Measurements from ENCODE around the gene RPL6. TPM values are rescaled to one million over a fixed set of nuclear protein-coding genes. Genes with fewer than 3 reads are reported as not detected.
A peak's percentile ranks its signal among the peaks of the same experiment; 100 is the strongest.

RPL6 gene
- total and polyA plus RNA-seq, 9 of the 15 experiments (the other 6 are each of a cell fraction or from before 2014, with no cell fraction given) = 1,519 to 3,103 (median 2,396) TPM

DNA sequence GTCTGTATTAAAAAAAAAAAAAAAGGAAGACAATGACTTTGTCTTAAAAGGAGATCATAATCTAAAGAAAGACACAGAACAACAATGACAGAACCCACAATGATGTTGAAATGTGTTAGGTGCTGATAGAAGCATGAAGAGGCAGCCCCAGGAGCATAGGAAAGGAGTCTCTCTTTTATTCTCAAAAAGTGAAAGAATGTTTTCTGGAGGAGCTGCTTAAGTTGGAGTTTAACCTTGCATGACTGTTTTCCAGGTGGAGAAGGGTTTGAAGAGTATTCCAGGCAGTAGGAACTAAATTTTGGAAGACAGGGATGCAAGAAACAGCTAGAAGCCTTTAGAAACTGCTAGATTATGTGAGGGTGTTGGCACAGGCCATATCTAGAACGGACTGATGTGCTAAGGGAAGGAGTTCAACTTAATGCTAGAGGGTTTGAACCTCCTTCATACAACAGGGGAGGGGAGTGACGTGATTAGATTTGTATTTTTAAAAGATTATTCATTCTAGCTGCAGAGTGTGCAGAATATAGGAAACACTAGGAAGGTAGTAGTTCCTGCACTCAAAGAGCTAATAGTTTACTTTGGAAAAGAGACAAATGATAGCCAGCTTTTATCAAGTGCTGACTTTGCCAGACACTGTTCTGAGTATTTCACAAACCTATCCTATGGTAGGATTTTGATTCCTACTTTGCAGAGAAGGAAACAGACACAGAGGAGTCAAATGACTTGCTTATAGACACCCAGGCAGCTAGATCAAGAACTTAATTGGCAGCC lies 4.6 kb upstream of the RPL6 start (continued):
- TF ChIP-seq, protein P1, sequence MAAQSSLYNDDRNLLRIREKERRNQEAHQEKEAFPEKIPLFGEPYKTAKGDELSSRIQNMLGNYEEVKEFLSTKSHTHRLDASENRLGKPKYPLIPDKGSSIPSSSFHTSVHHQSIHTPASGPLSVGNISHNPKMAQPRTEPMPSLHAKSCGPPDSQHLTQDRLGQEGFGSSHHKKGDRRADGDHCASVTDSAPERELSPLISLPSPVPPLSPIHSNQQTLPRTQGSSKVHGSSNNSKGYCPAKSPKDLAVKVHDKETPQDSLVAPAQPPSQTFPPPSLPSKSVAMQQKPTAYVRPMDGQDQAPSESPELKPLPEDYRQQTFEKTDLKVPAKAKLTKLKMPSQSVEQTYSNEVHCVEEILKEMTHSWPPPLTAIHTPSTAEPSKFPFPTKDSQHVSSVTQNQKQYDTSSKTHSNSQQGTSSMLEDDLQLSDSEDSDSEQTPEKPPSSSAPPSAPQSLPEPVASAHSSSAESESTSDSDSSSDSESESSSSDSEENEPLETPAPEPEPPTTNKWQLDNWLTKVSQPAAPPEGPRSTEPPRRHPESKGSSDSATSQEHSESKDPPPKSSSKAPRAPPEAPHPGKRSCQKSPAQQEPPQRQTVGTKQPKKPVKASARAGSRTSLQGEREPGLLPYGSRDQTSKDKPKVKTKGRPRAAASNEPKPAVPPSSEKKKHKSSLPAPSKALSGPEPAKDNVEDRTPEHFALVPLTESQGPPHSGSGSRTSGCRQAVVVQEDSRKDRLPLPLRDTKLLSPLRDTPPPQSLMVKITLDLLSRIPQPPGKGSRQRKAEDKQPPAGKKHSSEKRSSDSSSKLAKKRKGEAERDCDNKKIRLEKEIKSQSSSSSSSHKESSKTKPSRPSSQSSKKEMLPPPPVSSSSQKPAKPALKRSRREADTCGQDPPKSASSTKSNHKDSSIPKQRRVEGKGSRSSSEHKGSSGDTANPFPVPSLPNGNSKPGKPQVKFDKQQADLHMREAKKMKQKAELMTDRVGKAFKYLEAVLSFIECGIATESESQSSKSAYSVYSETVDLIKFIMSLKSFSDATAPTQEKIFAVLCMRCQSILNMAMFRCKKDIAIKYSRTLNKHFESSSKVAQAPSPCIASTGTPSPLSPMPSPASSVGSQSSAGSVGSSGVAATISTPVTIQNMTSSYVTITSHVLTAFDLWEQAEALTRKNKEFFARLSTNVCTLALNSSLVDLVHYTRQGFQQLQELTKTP (IDR thresholded peaks at IDR 0.05; ENCODE audit: low read depth in 1 of 2, partially characterized antibody in 2 of 2) = peak in 1 of 2 experiments; percentile 16
- TF ChIP-seq TEAD1 (CRISPR knock-in tag; IDR thresholded peaks at IDR 0.05) = no peak

DNA sequence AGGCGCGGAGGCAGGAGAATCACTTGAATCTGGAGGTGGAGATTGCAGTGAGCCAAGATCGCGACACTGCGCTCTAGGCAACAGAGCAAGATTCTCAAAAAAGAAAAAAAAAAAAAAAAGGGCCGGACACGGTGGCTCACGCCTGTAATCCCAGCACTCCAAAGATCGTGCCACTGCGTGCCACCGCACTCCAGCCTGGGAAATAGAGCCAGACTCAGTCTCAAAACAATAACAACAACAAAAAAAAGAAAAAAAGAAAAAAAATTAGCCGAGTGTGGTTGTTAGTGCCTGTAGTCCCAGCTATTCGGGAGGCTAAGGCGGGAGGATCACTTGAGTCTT lies 470 bp upstream of the RPL6 start:
- no peak for DNase-seq (ENCODE audit: extremely low read depth in 1 of 4, low spot score in 3 of 4)
- BruUV-seq (replicated peaks) = no TSS peak
- CTCF ChIA-PET (ENCODE audit: low intra/inter-chr PET ratio) = no interaction called here

More for the DNA sequence above, 470 bp upstream of the RPL6 start:
- FAIRE-seq (no peak), ATAC-seq (no peak)
- Histone ChIP-seq H4K20me1 (replicated peaks; ENCODE audit: control insufficient read depth, insufficient read depth, low read length) (peaks cover 24% of the 10 kb centered on the region), H3K27me3 (ENCODE audit: control insufficient read depth in 2 of 2, insufficient read depth in 2 of 2, low read length in 2 of 2) (no peaks in the 10 kb centered on the region), H3K4me1 (replicated peaks in 1 of 2; ENCODE audit: control insufficient read depth in 2 of 2, insufficient read depth in 2 of 2, low read length in 2 of 2) (peaks cover 12 to 21% of the 10 kb centered on the region in 2 experiments; a peak in 4 of 5 replicates), H3K4me3 (peak overlapping the region; percentile 90), H3K27ac (ENCODE audit: extremely low read depth, low read depth, low read length) (peak overlapping the region; percentile 96; the same call in 1 of the 3 replicates), H2AFZ (ENCODE audit: low read depth, low read length) (peak overlapping the region; percentile 86), H3K4me2 (ENCODE audit: insufficient read depth, low read length) (no peak overlapping the region), H3K9me3 (replicated peaks; ENCODE audit: control insufficient read depth, insufficient read depth, low read depth, low read length) (no peaks in the 10 kb centered on the region), H3K9ac (ENCODE audit: insufficient read depth in 1 of 2, low read depth in 2 of 2, low read length in 2 of 2) (0 out of 4 replicates have a peak overlapping the region, but pooled peaks of 1 of the 2 experiments have one; percentile 21), H3K36me3 (ENCODE audit: control insufficient read depth, insufficient read depth, low read length) (peaks cover 38% of the 10 kb centered on the region), H3K79me2 (ENCODE audit: control insufficient read depth, insufficient read depth, low read length) (peaks cover 36% of the 10 kb centered on the region), H3K9me1 (ENCODE audit: control insufficient read depth, insufficient read depth, low read length) (no peaks in the 10 kb centered on the region)
- in situ Hi-C loops (cut with MboI) (no loop called here), intact Hi-C loops (cut with micrococcal nuclease) (loop anchor here (2.0 to 10.0 kb wide), 2 partner anchors 397 to 565 kb away; partner anchors contain the start of genes ERP29, MAPKAPK5 and TMEM116)
- WGBS (ENCODE audit: insufficient coverage, low coverage, missing lambda C conversion rate) = 85% methylated on average over 9 of the region's 14 CpGs
- peak; percentile 81 for TF ChIP-seq ADNP (tag; IDR thresholded peaks at IDR 0.05)
- no peak for TF ChIP-seq ELF2 (CRISPR knock-in tag; IDR thresholded peaks at IDR 0.05)
- TF ChIP-seq CC2D1A (IDR thresholded peaks at IDR 0.05) = 0 out of 2 replicates have a peak, but pooled peaks have one; percentile 3
- TF ChIP-seq SRSF3 (IDR thresholded peaks at IDR 0.05; ENCODE audit: insufficient read depth, low read length) = no peak
- no peak for TF ChIP-seq RBM14 (IDR thresholded peaks at IDR 0.05; ENCODE audit: borderline replicate concordance, insufficient read depth, low read depth, low read length)
- 0 out of 4 replicates have a peak, but pooled peaks of 1 of the 2 experiments have one; percentile 46 for TF ChIP-seq TRIM24 (IDR thresholded peaks at IDR 0.05)
- TF ChIP-seq SMARCA5 (IDR thresholded peaks at IDR 0.05) = peak; percentile 83
- TF ChIP-seq, protein P2, sequence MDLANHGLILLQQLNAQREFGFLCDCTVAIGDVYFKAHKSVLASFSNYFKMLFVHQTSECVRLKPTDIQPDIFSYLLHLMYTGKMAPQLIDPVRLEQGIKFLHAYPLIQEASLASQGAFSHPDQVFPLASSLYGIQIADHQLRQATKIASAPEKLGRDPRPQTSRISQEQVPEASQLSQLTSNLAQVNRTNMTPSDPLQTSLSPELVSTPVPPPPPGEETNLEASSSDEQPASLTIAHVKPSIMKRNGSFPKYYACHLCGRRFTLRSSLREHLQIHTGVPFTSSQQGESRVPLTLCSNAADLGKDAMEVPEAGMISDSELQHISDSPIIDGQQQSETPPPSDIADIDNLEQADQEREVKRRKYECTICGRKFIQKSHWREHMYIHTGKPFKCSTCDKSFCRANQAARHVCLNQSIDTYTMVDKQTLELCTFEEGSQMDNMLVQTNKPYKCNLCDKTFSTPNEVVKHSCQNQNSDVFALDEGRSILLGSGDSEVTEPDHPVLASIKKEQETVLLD (IDR thresholded peaks at IDR 0.05) = 0 out of 2 replicates have a peak, but pooled peaks have one; percentile 27
- TF ChIP-seq KAT7 (CRISPR knock-in tag; IDR thresholded peaks at IDR 0.05; ENCODE audit: borderline replicate concordance) = no peak
- no peak for TF ChIP-seq EHMT2 (IDR thresholded peaks at IDR 0.05)
- TF ChIP-seq, protein P3, sequence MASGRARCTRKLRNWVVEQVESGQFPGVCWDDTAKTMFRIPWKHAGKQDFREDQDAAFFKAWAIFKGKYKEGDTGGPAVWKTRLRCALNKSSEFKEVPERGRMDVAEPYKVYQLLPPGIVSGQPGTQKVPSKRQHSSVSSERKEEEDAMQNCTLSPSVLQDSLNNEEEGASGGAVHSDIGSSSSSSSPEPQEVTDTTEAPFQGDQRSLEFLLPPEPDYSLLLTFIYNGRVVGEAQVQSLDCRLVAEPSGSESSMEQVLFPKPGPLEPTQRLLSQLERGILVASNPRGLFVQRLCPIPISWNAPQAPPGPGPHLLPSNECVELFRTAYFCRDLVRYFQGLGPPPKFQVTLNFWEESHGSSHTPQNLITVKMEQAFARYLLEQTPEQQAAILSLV (tag; IDR thresholded peaks at IDR 0.05) = no peak
- POLR2A ChIA-PET = no interaction called here

All from K562 (cell line).